ENCODE results near the gene CMBL.

- TF ChIP-seq EGR1 (IDR thresholded peaks at IDR 0.05) (no peak), RAD21 (IDR thresholded peaks at IDR 0.05; ENCODE audit: low read depth) (no peak), CEBPB (IDR thresholded peaks at IDR 0.05) (no peak)
Observed at GRCh38 chr5:10355071-10355889, 47.6 kb upstream of the CMBL start.
